Embryonic facial prominence (tissue), 1 donor: Measurements from ENCODE around the gene CNTNAP5.

ENCODE experiments used
- DNase-seq: peaks from one replicate; pipeline ENCODE4 v3.0.0-alpha.2; 2016; ENCODE audit errors: extremely low spot score

CNTNAP5 gene

DNA sequence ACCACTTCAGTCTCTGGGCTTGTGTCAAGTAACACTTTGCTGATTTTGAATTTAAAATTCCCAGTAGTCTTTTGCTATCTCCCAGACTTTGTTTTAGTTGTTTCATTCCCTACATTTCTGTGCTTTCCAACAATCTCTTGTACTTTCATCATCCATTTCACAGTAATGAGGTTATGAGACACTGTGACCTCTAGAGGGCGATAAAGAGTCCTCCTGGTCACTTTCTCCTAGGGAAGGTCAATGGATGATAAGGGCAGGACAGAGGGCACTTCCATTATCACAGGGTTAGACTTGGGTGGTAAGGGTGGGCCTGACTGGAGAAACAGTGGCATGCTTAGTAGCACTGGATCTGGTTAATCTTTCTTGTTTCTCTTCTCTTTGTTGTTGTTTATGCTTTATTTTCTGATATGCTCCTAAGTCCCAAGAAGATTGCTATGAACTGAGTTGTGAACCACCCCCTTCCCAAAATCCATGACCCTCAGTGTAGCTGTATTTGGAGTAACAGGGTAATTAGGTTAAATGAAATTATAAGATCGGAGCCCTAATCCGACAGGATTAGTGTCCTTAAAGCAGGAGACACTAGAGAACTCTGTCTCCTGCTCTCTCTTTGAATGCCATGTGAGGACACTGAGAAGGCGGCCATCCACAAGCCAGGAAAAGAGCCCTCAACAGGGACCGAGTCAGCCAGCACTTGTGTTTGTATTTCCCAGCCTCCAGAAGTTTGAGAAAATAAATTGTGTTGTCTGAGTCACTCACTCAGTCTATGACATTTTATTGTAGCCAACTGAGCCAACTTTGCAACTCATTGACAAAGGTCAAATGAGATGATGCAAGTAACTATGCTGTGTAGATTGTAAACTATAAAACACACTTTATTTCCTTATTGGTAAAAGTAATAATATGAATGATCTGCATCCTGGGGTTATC, 779.2 kb downstream of the CNTNAP5 start:
- no peak for DNase-seq

DNA sequence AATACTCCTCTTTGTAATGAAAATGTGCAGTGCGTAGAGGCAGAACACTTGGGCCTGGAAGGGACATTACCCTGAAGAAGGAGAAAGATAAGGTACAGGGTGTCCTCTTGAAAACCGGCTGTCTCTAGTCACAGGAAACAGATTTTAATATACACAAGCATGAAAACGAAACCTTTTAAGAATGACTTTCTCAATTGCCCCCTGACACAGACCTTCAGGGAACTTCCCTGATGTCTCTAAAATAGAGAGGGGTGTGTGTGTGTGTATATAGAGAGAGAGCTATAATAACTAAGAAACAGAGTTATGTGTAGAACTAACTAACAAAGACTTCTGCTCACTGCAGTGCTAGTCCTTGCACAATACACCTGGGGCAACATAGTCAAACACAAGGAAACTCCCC, 780.0 kb downstream of the CNTNAP5 start:
- DNase-seq: no peak

DNA sequence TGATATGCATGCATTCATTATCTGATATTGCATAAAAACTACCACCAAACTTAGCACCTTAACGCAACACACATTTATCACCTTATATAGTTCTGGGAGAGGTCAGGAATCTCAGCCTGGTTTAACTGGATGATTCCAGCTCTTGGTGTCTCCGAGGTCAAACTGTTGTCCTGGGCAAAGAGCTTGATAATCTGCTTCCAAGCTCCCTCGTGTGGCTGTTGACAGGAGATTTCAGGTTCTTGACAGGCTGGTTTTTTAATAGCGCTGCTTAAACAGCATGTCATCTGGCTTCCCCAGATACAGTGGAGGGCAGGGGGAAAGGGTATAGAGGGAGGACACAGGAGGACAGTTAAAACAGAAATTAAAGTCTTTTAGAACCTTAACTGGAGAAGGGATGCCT, 785.0 kb downstream of the CNTNAP5 start:
- no peak for DNase-seq

DNA sequence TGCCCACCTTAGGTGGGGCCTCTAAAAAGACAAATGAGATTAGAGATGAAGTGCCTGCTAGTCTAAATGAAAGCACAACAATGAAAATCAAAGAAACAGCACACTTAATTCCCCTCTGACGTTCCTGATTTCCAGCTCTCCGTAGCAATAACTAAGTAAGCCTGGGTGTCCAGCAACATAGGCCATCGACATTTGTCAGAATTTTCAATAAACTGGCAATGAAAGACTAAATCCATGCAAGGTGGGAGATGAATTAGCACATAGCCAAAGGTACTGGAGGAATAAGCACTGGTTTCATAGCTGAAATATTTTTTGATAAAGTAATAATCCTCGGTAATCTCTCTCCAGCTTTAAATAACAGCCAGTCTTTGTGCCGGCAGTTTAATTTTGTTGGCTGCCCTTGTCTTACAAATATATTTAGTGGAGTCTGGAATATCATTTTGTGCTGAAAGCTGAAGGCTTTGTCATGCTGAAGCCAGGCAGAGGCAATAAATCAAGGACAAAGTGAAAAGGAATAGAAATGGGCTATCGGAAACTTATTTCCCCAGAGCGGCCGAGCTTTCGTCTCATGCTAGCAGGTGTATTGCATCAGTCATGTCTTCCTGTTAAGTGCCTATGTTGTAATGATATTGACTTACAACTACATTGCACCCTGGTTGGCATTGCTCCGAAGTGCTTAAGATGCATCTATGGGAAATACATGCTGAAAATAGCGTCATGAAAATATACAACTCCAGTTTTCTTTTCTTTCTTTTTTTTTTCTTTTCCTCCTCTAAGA, 790.1 kb downstream of the CNTNAP5 start:
- DNase-seq: no peak

DNA sequence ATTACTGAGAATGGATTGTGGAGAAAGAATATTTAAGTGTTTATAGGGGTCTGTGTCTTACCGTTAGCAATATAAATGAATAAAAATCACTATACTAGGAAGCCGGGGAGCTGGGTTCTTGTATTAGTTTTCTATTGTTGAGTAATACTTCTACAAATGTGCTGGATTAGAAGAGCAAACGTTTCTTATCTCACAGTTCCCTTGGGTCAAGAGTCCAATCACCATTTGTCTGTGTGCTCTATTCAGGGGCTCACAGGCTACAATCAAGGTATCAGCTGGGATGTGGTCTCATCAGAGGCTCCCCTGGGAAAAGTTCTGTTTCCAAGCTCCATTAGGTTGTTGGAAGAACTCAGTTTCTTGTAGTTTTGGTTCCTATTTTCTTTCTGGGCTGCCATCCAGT, 790.9 kb downstream of the CNTNAP5 start:
- no peak for DNase-seq

DNA sequence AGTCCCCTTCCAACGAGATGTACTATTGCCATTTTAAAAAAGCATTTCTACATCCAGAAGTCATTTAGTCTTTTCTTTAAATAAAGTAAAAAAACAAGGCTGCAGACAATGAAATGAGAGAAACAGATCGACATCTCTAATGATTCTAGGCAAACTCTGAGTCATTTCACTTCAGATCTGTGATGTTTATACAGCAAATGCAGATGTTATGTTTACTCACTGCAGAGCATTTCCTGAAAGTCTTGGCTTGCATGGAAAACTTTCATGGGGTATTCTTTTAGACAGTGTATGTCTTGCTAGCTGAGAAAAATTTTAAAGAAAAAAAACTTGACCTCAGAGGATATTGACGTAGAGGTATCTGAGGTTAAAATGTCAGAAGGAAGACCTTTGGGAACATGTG, 797.4 kb downstream of the CNTNAP5 start:
- DNase-seq: no peak

DNA sequence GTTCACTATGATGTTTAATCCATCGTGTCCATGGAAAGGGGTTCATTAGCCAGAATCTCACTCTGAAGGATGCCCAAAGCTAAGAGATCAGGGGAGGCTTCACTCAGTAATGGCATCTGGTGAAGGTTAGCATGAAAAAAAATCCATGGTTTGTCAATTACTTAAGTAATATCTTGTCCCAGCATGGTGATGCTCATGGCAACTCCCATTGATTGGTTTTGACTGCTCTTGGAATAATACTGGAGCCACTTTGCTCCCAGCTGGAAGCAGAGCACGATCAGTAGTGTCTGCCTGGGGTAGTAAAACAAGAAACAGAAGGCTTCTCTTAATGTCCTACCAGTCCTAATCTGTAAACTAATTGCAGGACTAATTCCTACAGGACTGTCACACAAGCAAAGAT, 799.4 kb downstream of the CNTNAP5 start:
- DNase-seq: no peak

DNA sequence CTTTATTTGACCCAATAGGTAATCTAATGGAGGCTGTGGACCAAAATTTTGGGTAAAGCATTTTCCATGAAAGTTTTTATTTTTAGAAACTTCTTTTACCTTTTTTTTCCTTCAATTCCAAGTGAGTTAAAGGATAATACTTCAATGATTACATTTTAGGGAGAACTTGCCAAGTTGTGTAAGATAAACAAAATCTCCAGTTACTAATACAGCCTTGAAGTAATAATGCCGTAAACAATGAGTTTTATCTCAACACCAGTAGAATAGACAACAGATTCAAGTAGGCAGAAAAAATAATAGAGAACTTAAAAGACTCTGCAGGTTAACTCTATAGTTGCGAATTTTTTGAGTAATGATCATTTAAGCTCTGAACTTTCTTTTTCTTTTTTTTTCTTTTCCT, 807.4 kb downstream of the CNTNAP5 start:
- DNase-seq: no peak

DNA sequence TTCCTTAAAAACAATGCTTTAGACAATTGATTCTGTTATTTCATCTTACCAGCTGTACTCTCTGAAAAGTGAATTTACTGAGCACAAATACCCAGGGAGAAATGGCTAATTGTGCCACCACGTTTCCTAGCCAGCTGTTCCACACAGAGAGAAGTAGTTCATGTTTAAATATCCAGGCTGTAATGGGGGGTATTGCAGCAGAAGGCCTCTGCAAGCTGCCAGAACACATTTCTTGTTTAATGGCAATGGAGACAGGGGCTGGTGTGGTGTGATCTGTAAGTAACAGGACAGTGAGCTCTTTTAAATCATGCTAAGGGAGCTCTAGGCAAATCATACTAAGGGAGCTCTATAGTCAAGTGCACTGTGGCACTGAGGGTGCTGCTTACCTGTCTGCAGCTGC, 809.2 kb downstream of the CNTNAP5 start:
- DNase-seq: no peak

DNA sequence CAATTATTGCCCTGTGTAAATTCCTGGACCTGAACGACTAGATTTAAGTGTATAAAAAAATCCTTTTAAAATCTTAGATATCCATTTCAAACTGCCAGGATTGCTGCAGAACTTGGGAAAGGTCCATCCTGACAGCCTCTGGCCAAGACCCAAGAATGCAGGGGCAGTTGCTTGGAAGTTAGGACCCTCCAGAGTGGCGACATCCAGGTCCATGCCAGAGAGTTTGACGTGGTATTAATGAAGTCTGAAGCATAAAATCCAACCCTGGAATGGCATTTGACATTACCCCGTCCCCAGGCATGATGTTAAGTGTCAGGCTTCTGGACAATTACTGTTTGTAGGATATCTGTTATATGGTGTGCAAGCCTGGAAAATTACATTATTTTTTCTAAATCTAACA, 810.2 kb downstream of the CNTNAP5 start:
- DNase-seq: no peak

DNA sequence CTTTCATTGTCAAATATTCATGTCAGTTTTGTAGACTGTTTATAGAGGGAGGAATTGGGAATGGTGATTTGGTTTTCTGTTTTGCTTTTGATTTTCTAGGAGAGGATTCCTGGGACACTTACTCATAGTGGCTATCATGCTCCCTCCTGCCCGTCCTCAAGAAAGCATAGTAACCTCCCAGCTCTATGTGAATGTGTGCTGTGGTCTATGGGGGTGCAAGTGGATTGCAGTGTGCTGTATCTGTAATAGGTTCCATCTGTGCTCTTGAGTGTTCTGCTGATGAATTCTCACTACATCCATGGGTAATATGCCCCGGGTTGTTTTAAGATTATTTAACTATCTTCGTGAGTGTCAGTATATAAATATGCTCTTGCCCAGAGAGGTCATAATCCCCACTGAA, 811.3 kb downstream of the CNTNAP5 start:
- no peak for DNase-seq

DNA sequence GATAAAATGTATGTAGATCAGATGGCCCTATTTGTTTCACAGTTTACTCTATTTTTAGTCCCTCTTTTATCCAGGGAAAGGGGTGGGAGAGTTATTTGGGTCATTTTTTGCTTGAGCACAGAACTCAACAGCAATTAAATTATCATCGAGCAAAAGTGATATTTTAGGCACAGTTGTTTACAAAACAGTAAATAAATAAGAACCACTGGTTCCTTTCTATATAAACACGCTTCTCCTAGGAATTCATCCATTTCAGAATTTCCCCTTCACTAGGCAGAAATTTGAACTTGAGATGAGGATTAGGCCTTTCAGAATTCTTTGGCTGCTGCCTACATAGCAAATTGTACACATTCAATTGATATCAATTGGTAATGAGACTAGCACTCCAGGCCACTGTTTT, 812.4 kb downstream of the CNTNAP5 start:
- no peak for DNase-seq

DNA sequence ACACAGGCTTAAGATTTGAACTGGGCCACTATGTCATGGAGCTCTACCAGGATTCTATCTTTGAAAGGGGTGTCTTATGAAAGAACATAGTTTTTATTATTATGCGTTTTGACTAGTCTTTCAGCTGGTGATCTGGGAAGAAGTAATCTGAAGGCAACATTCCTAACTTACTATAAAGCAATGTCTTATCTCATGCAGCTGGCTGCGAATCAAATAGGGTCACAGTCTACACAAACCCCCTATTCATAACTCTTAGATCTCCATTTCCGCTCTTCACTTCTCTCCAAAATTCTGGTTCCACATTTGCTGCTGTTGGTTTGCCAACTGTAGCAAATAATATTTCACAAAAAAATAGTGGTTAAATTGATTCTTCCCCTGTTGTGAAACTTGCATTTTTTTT, 813.3 kb downstream of the CNTNAP5 start:
- DNase-seq: no peak

DNA sequence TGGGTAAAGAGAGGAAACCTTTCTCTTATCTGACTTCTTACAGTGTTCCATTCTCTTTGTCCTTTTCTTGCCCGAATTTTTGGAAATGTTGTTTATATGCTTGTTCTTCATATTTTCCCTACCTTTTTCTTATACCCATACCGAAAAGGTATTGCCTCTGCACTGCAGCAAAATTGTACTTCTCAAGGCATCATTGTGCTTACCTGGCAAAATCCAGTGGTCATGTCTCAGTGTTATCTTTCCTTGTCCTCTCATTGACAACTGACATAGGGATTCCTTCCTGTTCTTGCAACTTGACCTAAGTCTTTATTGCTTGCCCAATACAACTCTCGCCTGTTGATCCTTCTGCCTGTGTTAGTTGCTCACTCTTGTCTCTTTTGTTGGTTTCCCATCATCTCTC, 842.2 kb downstream of the CNTNAP5 start:
- no peak for DNase-seq

DNA sequence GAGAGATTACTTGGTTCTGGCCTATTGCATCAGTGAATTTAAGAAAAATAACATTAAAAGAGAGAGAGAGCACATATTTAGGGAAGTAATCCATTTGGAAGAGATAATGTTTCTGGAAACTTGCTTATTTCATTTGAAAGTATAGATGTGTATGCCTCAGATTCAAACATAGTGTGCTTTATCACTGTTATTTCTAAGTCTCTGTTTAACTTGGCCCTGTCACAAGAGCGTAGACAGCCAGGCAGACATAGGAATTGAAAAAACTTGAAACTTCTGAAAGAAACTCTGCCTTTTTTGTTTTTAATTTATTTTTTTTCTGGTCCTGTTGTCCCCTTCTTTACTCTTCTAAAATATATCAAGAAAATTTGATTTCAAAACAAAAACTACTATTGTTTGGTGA, 849.1 kb downstream of the CNTNAP5 start:
- no peak for DNase-seq

DNA sequence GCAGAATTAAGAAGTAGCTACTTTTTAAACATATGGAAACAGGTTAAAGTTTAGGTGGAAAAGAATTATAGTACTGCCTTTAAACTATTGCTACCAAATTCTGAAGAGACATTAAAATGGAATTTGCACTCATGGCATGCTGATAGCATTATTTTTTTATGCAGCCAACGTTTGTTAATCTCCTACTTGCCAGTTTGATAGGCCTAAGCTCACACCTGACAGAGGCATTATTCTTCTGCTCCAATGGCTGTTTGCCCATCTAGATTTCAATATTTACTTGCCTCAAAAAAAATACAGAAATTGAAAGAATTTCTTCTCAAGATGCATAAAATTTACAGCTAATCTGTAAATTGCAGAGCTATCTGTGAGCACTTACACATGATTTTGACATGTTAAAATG, 849.6 kb downstream of the CNTNAP5 start:
- no peak for DNase-seq

DNA sequence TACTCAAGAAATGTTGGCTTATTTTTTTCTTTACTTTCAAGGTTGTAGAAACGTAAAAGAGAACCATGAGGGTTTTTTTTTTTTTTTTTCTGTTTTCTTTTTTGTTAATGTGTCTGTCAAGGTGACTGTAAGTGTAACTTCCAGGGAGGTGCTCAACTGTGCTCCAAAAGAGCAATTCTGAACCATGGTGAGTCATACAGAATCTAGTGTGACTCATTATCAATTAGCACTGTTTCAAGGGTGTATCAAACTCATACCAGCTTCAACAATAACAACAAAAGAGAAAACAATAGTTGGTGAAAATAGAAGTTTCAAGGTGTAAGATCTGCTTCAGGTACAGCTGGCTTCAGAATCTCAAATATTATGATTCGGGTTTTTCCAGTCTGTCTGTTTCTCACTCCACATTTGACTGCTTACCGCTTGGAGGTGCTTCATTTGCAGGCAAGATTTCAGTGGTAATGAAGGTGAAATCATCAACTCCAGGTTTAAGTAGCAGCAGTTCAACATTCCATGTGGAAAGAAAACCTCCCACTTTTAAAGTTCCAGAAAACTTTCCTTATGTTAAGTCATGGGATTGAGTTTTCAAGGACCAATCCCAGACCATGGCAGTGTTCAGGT, 850.6 kb downstream of the CNTNAP5 start:
- DNase-seq: no peak

DNA sequence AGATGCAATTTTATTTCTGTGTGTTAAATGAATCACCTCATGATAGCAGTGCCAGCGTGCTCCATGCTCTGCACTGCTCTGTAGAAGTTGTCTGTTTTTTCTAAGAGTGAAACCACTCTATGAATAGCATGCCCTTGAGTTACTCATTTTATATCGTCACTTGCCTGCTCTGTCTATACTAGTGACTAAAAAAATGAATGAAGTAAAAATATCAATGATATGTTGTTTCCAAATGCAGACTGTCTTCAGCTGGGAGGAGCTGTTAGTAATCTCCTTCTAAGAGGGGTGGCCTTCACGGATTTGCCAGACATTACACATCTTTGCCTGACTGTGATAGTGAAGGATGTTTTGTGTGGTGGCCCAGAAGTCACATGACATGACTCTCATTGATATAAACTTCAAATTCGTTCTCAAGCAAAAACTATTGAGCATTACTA, 852.1 kb downstream of the CNTNAP5 start:
- DNase-seq: no peak

DNA sequence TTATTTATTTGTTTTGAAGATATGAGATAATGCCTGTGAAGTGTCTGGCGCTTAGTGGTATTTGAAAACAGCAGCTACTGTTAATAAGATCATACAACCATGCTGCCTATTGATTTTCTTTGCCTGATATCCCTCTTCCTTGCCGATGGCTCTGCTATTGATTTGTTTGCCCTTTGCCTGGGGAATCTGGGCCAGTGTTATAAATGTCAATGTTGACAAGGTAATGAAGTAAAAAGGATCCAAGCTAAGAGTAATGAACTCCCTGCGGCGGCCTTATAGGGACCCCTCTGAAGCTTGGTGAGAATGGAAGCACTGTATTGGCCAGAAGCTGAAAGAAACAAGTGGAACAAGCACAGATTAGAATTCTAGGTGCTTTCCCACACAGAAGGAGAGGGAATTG, 854.6 kb downstream of the CNTNAP5 start:
- DNase-seq: no peak

DNA sequence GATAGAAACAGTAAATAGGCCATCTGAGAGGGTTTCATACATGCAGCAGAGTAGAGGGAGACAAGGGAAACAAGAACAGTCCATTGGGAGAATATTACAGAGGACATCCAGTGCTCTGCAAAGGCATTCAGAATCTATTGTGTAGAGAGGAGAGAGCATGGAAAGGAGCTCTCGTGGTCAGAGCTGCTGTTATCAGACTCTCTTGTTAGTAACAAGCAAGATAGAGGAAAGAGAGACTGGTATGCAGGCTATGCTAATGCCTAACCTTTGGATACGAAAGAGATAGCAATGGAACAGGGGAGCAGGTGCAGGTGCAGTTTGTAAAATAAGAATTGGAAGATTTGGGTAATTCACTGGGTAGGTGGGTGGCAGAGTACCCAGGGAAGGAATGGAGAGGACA, 855.9 kb downstream of the CNTNAP5 start:
- DNase-seq: no peak

DNA sequence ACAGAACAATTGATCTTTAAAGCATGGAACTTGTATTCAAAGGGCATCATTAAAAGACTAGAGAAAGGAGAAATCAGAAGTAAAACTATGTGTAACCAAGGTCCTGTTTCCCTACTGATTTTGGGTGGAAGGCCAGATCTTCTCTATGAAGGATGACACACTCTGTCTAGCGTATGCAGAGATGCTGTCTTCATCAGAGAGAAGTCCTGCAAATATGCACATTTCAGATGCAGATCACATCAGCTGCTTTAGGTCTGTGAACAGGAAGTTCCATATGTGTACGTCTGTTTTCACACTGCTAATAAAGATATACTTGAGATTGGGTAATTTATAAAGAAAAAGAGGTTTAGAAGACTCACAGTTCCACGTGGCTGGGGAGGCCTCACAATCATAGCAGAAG, 857.3 kb downstream of the CNTNAP5 start:
- DNase-seq: no peak

DNA sequence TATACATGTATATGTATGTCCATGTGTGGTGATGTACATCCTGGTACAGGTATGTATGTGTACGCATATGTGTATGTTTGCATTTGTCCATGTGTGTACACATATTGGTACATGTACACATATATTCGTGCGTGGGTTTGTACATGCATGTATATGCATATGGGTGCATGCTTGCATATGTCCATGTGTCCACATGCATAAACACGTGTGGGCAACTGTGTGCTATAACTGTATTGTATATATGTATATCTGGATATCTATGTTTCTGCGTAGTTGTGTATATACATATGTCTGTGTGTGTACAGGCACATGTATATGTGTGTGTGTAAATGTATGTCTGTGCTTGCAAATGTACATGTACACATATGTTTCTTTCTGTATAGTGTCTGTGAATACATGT, 858.5 kb downstream of the CNTNAP5 start:
- DNase-seq: no peak

DNA sequence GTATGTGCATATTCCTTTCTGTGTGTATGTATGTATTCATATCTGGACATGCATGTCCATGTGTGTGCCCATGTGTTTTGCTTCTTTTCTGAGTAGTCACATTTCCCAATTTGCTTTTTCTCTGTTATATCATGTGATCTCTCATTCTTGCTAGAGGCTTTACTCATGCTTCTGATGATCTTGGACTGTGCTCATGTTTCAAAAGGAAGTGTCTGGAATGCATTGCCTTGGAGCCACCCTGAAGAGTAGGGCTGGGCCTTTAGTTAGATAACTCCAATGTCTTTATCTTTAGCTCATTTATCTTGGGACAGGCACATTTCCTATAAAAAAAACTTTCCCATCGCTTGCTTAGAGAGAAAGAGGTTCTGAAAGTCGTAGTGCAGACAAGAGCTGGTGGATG, 859.2 kb downstream of the CNTNAP5 start:
- no peak for DNase-seq
